Measurements from ENCODE around the gene XAGE2. TPM values are rescaled to one million over a fixed set of nuclear protein-coding genes. Genes with fewer than 3 reads are reported as not detected.

XAGE2 gene
- total and polyA plus RNA-seq, 9 of the 15 experiments (the other 6 are each of a cell fraction or from before 2014, with no cell fraction given) = 0.14 to 0.36 (median 0.21) TPM; not detected in 6

GRCh38 chrX:52361941-52362340 lies 6.9 kb upstream of the XAGE2 start (continued):
- TF ChIP-seq SMARCE1 (IDR thresholded peaks at IDR 0.05) = 0 out of 2 replicates have a peak, but pooled peaks have one; percentile 23
- TF ChIP-seq HMGN3 (IDR thresholded peaks at IDR 0.05; ENCODE audit: borderline replicate concordance, extremely low read depth, insufficient read length, low read depth, low read length) = no peak
- no peak for TF ChIP-seq CBX5 (IDR thresholded peaks at IDR 0.05; ENCODE audit: borderline replicate concordance, low read depth)
- TF ChIP-seq SMARCA4 (IDR thresholded peaks at IDR 0.05) = peak; percentile 29; the same call in 1 of the 2 replicates
- TF ChIP-seq, protein P1, sequence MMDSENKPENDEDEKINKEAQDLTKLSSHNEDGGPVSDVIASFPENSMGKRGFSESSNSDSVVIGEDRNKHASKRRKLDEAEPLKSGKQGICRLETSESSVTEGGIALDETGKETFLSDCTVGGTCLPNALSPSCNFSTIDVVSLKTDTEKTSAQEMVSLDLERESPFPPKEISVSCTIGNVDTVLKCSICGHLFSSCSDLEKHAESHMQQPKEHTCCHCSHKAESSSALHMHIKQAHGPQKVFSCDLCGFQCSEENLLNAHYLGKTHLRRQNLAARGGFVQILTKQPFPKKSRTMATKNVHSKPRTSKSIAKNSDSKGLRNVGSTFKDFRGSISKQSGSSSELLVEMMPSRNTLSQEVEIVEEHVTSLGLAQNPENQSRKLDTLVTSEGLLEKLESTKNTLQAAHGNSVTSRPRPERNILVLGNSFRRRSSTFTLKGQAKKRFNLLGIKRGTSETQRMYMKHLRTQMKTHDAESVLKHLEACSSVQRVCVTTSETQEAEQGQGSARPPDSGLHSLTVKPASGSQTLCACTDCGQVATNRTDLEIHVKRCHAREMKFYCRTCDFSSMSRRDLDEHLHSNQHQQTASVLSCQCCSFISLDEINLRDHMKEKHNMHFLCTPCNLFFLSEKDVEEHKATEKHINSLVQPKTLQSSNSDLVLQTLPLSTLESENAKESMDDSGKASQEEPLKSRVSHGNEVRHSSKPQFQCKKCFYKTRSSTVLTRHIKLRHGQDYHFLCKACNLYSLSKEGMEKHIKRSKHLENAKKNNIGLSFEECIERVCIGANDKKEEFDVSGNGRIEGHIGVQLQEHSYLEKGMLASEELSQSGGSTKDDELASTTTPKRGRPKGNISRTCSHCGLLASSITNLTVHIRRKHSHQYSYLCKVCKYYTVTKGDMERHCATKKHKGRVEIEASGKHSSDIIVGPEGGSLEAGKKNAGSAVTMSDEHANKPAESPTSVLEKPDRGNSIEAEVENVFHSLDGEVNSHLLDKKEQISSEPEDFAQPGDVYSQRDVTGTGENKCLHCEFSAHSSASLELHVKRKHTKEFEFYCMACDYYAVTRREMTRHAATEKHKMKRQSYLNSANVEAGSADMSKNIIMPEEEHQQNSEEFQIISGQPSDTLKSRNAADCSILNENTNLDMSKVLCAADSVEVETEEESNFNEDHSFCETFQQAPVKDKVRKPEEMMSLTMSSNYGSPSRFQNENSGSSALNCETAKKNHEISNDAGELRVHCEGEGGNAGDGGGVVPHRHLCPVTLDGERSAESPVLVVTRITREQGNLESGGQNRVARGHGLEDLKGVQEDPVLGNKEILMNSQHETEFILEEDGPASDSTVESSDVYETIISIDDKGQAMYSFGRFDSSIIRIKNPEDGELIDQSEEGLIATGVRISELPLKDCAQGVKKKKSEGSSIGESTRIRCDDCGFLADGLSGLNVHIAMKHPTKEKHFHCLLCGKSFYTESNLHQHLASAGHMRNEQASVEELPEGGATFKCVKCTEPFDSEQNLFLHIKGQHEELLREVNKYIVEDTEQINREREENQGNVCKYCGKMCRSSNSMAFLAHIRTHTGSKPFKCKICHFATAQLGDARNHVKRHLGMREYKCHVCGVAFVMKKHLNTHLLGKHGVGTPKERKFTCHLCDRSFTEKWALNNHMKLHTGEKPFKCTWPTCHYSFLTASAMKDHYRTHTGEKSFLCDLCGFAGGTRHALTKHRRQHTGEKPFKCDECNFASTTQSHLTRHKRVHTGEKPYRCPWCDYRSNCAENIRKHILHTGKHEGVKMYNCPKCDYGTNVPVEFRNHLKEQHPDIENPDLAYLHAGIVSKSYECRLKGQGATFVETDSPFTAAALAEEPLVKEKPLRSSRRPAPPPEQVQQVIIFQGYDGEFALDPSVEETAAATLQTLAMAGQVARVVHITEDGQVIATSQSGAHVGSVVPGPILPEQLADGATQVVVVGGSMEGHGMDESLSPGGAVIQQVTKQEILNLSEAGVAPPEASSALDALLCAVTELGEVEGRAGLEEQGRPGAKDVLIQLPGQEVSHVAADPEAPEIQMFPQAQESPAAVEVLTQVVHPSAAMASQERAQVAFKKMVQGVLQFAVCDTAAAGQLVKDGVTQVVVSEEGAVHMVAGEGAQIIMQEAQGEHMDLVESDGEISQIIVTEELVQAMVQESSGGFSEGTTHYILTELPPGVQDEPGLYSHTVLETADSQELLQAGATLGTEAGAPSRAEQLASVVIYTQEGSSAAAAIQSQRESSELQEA (IDR thresholded peaks at IDR 0.05; ENCODE audit: low read depth) = no peak
- TF ChIP-seq, protein P2, sequence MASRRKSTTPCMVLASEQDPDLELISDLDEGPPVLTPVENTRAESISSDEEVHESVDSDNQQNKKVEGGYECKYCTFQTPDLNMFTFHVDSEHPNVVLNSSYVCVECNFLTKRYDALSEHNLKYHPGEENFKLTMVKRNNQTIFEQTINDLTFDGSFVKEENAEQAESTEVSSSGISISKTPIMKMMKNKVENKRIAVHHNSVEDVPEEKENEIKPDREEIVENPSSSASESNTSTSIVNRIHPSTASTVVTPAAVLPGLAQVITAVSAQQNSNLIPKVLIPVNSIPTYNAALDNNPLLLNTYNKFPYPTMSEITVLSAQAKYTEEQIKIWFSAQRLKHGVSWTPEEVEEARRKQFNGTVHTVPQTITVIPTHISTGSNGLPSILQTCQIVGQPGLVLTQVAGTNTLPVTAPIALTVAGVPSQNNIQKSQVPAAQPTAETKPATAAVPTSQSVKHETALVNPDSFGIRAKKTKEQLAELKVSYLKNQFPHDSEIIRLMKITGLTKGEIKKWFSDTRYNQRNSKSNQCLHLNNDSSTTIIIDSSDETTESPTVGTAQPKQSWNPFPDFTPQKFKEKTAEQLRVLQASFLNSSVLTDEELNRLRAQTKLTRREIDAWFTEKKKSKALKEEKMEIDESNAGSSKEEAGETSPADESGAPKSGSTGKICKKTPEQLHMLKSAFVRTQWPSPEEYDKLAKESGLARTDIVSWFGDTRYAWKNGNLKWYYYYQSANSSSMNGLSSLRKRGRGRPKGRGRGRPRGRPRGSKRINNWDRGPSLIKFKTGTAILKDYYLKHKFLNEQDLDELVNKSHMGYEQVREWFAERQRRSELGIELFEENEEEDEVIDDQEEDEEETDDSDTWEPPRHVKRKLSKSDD (conservative IDR thresholded peaks at IDR 0.05; ENCODE audit: low read length) = no peak
- no peak for TF ChIP-seq ZNF655 (CRISPR knock-in tag; IDR thresholded peaks at IDR 0.05)
